MG63 (cell line): ENCODE data around the gene DHX16. TPM values are rescaled to one million over a fixed set of nuclear protein-coding genes. Genes with fewer than 3 reads are reported as not detected.
A peak's percentile ranks its signal among the peaks of the same experiment; 100 is the strongest.
"Not testable (repeated sequence)": the region's sequence is repeated elsewhere in the genome, so short reads cannot be mapped to it uniquely, and the experiment has no call there.

Experiments used
- DNase-seq: peaks from one replicate; pipeline ENCODE4 v3.0.0-alpha.2; 2020
- H3K27me3 ChIP-seq: fragments of 250-450 bp; sonication (Bioruptor Pico); 2 replicates; pipeline ENCODE4 v1.5.1; 2020; ENCODE audit warnings: mild to moderate bottlenecking, moderate library complexity
- H3K36me3 ChIP-seq: fragments of 250-450 bp; sonication (Bioruptor Pico); 2 replicates; pipeline ENCODE4 v1.5.1; 2020; ENCODE audit warnings: mild to moderate bottlenecking, moderate library complexity
- H3K4me3 ChIP-seq: fragments of 250-450 bp; sonication (Bioruptor Pico); 2 replicates; pipeline ENCODE4 v1.5.1; 2020; ENCODE audit warnings: mild to moderate bottlenecking, moderate library complexity
- H3K9me3 ChIP-seq: fragments of 250-450 bp; sonication (Bioruptor Pico); 2 replicates; pipeline ENCODE4 v1.5.1; 2020; ENCODE audit warnings: mild to moderate bottlenecking, moderate library complexity
- total RNA-seq: library from RNA; depleted of rRNA; stranded (reverse); fragments of >200 nt; shearing (Covaris generic); gene quantifications from 2 replicates; pipeline ENCODE4 v1.2.3, GENCODE V29; 2014; ENCODE audit warnings: low replicate concordance

DHX16 gene
- total RNA-seq, 1 experiment from 2014 or later = 24.2 TPM

DNA sequence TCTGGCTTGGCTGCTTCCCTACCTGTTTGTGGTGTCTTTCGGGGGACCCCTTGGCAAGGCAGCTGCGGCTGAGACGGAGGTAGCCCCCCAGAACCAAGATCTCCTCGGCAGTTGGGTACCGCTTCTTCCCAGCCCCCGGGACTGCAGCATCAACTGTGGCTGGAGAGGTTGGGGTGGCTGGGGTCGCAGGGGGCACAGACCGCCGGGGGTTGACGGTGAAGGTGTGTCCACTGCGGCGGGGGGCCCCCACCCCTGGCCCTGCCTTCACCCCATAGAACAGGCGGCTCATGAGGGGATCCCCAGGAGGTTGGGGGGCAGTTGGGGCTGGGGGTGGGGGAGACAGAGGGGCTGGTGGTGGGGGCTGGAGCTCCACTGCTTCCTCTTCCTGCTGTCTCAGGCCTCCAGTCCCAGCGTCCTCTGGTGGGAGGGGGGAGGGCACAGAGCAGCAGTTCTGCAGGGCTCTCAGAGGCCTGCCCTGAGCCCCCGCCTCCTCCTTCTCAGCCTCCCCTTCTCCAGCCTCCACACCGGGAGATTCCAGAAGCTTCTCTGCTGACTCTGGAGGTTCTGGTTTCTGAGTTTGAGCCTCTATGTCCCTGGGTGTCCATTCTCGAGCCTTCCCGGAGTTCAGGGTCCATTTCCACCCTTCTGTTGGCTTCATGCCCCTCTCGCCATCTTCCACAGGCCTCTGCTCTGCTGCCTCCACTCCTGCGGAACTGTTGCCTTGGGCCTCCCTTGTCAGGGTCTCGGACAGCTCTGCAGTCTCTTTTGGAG lies 11.8 kb upstream of the DHX16 start:
- DNase-seq = peak; percentile 48
- H3K36me3 ChIP-seq = peaks cover 28% of the 10 kb centered on the region
- peak overlapping the region; percentile 98 for H3K4me3 ChIP-seq
- no peaks in the 10 kb centered on the region for H3K27me3 ChIP-seq
- no peaks in the 10 kb centered on the region for H3K9me3 ChIP-seq

DNA sequence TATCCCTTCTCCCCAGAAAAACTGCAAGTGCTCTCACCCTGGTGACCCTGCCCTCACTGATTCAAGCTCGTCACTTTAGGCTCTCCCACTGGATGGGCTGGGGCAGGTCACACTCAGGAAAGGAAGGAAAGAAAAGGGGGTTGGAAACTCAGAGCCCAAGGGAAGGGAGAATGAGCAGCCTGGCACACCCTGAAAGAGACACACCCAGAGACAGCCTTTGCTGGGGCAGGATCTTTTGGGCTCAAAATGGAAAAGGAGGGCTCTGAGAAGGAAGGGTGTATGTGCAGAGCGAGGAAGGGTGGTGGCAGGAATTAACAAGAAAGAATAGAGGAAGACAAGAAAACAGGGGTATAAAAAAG lies 11.2 kb upstream of the DHX16 start:
- Histone ChIP-seq H3K36me3 (peaks cover 30% of the 10 kb centered on the region), H3K4me3 (peak overlapping the region; percentile 98), H3K27me3 (no peaks in the 10 kb centered on the region), H3K9me3 (no peaks in the 10 kb centered on the region)
- no peak for DNase-seq

DNA sequence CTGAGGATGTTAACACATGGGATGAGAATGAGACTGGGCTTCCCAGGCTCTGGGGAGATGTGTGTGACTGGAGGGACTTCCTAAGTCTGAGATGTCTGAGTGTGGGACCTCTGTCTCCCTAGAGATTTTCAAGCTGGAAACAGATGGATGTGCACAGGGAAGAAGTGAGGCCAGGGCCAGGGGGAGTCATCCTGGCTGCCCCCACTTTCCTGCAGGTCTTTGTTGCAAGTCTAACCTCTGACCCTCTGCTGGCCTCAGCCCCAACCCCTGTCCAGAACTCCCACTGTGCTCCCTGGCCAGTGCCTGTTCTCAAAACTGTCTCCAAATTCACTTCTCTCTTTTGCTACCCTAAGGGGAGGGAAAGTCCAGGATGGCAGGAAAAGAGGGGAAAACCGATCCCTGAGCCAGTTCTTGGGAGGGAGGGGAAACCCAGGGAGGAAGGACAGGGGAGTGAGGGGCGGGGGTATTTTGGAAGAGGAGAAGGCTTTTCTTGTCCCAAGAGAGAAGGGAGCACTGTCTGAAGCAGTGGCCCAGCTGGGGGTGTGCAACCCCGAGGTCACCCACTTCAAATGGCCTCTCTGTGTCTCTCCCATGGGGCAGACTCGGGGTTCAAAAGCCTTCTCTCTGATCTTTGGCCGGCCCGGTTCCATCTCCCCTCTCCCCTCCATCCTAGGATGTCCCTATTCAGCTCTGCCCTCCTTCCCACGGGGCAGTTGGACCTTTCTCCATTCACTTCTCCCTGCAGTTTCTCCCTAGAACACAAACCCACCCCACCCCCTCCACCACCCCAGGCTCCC lies 10.6 kb upstream of the DHX16 start:
- Histone ChIP-seq H3K27me3 (no peaks in the 10 kb centered on the region), H3K36me3 (peaks cover 35% of the 10 kb centered on the region), H3K4me3 (peak overlapping the region; percentile 98), H3K9me3 (no peaks in the 10 kb centered on the region)
- DNase-seq = no peak

GRCh38 chr6:30682143-30683117 lies 9.6 kb upstream of the DHX16 start:
- Histone ChIP-seq H3K27me3 (no peaks in the 10 kb centered on the region), H3K4me3 (peak overlapping the region; percentile 98), H3K9me3 (no peaks in the 10 kb centered on the region), H3K36me3 (peaks cover 41% of the 10 kb centered on the region)
- peak; percentile 44 for DNase-seq

DNA sequence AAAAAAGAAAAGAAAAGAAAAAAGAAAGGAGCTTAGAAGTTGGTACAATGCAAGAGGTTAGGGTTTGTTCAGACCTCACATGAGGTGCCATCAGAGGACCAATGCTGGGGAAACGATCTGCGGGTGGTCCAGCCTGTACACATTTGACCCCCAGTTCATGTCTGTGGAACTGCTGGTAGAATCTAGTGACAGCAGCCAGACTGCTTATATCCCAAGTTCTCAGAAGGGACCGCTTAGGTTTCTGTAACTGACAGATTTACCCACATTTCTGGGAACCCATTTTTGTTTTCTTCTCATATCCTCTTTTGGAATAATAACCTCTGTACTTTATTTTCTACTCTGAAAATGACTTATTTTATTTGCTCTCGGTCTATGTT lies 8.9 kb upstream of the DHX16 start:
- no peaks in the 10 kb centered on the region for H3K9me3 ChIP-seq
- H3K4me3 ChIP-seq = peak overlapping the region; percentile 98
- H3K27me3 ChIP-seq = no peaks in the 10 kb centered on the region
- H3K36me3 ChIP-seq = peaks cover 45% of the 10 kb centered on the region
- DNase-seq = no peak

DNA sequence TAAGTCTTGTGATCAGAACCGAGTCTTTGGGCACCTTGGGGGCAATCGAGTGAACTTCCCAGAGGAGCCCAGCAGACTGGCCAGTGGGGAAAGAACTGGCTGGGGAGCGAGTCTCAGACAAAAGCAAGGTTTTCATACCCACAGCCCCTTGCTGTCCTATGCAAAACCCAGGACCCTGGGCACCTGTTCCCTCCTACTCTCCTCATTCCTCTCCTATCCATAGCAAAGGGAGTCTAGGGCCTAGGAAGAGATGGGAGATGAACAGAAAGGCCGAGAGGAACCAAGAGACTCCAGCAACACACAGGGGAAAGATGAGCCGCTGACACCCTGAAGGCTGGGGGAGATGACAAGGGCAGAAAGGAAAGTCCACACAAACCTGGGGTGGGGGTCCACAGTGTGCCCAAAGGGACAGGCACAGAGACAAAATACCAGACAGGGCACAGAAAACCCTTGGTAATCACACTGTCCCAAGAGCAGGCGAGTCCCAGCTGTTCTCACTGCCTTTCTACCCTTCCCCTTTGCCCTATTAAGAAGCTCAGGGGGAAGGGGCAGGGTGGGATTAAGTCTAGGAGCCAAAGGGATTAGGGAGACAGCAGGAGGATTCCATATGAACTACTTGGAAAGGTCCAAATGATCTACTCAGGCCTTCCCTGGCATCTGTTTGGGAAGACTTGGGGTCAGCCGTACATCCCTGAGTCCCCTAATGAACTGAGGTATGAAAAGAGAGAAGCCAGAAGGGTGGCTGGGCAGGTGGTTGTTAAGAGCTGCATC lies 7.1 kb upstream of the DHX16 start:
- H3K36me3 ChIP-seq = peaks cover 47% of the 10 kb centered on the region
- H3K4me3 ChIP-seq = no peak overlapping the region

GRCh38 chr6:30678964-30679726 lies 6.3 kb upstream of the DHX16 start:
- H3K36me3 ChIP-seq = peaks cover 44% of the 10 kb centered on the region

More for the DNA sequence above, 7.1 kb upstream of the DHX16 start:
- Histone ChIP-seq H3K27me3 (no peaks in the 10 kb centered on the region), H3K9me3 (no peaks in the 10 kb centered on the region)
- DNase-seq = no peak

GRCh38 chr6:30676660-30677285 lies 4.0 kb upstream of the DHX16 start:
- Histone ChIP-seq H3K27me3 (no peaks in the 10 kb centered on the region), H3K4me3 (no peak overlapping the region), H3K9me3 (no peaks in the 10 kb centered on the region), H3K36me3 (peaks cover 26% of the 10 kb centered on the region)
- no peak for DNase-seq

More at GRCh38 chr6:30678964-30679726, 6.3 kb upstream of the DHX16 start:
- no peaks in the 10 kb centered on the region for H3K27me3 ChIP-seq
- no peak overlapping the region for H3K4me3 ChIP-seq
- peak; percentile 44 for DNase-seq
- H3K9me3 ChIP-seq = no peaks in the 10 kb centered on the region

- no peak overlapping the region for H3K4me3 ChIP-seq
- no peaks in the 10 kb centered on the region for H3K27me3 ChIP-seq
- H3K36me3 ChIP-seq = peaks cover 8% of the 10 kb centered on the region
- H3K9me3 ChIP-seq = no peaks in the 10 kb centered on the region
- no peak for DNase-seq
Measured at GRCh38 chr6:30670760-30671527, 1.9 kb downstream of the DHX16 start.

DNA sequence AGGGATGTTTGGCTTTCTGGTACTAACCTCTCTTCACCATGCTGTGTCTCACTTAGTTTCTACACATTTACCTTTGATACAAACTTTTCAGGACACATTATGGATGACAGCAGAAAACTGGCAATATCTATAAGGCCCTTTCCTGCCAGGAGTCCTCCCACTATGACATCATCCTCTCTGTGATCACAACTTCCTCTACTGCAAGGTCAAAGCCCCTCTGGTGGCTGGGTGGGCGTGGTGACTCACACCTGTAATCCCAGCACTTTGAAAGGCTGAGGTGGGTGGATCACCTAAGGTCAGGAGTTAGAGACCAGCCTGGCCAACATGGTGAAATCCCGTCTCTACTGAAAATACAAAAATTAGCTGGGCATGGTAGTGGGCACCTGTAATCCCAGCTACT lies 6.5 kb downstream of the DHX16 start:
- H3K27me3 ChIP-seq, H3K9me3 ChIP-seq, H3K4me3 ChIP-seq: not testable (repeated sequence)
- H3K36me3 ChIP-seq = peaks cover 13% of the 10 kb centered on the region
- DNase-seq = peak; percentile 38

DNA sequence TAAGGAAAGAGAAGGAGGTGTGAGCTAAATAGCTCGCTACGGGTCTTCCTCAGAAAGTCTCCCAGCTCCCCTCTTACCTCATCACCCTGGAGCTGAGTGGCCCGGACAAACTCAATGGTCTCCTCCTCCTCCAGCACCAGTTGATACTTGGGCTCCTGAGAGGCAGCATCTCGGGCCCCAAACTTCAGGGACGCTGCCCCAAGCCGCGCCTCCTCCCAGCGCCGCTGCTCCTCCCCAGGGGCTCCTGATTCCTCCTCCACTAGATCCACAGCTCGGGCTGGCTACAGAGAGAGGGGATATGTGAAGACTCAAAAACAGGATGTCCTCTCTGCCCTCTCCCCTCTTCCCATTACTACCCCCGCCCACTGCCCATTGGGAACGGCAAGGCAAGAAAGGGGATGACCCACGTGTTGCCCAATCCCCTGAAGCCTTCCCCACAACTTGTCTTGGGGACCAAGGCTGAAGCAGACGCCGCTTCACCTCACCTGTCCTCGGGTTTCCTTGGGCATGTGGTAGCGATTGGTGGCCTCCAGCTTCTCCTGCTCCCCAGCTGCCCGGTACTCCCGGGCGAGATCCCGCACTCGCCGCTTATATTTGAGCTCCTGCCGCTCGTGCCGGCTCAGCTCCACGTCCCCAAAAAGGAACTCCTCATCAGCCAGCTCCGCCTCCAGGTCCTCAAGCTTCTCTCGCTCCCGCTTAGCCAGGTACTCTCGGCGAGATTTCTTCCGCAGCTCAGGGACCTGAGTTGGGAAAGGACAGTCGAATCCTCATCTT lies 7.6 kb downstream of the DHX16 start:
- Histone ChIP-seq H3K36me3 (peaks cover 10% of the 10 kb centered on the region), H3K9me3 (no peaks in the 10 kb centered on the region), H3K4me3 (no peak overlapping the region), H3K27me3 (no peaks in the 10 kb centered on the region)
- no peak for DNase-seq

- H3K36me3 ChIP-seq, H3K9me3 ChIP-seq, DNase-seq, H3K27me3 ChIP-seq, H3K4me3 ChIP-seq: not testable (repeated sequence)
Measured at GRCh38 chr6:30657922-30658321, 14.9 kb downstream of the DHX16 start.

DNA sequence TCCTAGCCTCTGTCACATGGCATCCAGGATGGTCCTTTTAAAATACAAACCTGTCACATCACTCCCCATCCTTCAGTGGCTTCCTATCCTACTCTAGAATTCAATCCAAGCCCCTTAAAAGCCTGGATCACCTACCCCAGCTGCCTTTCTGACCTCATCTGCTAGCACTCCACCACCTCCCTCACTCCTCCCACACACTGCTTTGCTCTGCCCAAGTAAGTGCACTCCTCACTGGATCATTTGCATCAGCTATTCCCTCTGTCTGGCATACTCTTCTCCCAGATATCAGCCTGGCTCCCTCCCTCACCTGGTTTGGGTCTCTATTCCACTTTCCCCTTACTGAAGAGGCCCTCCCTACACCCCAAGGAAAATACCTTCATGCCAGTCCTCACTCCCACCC lies 15.4 kb downstream of the DHX16 start:
- Histone ChIP-seq H3K4me3 (no peak overlapping the region), H3K27me3 (no peaks in the 10 kb centered on the region), H3K36me3 (peaks cover 6% of the 10 kb centered on the region; the same call in 1 of the 2 replicates), H3K9me3 (no peaks in the 10 kb centered on the region)
- no peak for DNase-seq

DNA sequence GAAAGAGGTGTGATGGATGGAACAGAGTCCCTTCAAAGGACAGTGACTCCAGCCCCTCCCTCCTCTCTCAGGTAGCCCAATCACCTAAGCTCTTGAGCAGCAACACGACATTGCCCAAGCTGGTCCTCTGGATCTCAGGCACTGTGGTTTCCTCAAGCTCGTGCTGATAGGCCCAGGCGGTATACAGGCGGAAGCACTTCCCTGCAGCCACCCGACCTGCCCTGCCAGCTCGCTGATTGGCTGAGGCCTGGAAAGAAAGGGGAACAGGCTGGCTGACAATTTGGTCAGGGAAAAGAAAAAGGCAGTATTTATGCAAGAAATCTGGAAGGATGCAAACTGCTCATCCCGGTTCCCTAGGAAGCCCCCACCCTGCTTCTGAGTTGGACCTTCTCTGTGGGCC lies 16.3 kb downstream of the DHX16 start:
- H3K9me3 ChIP-seq = no peaks in the 10 kb centered on the region
- no peak overlapping the region for H3K4me3 ChIP-seq
- H3K36me3 ChIP-seq = peaks cover 8% of the 10 kb centered on the region; the same call in 1 of the 2 replicates
- DNase-seq = no peak
- no peaks in the 10 kb centered on the region for H3K27me3 ChIP-seq
